HG03196 (cell line): Measurements from ENCODE around the gene BHLHE23.

Experiments used
- ATAC-seq: cut with Tn5 transposase; IDR thresholded peaks from one replicate; pipeline ENCODE4 v1.9.1; 2021; ENCODE audit not compliant: unreplicated experiment

The BHLHE23 gene

GRCh38 chr20:63009988-63010769, 3.4 kb upstream of the BHLHE23 start:
- peak; percentile 65 for ATAC-seq

GRCh38 chr20:63009045-63009961, 2.5 kb upstream of the BHLHE23 start:
- peak; percentile 45 for ATAC-seq

- ATAC-seq, result no peak
Observed at GRCh38 chr20:63008541-63009044, 1.8 kb upstream of the BHLHE23 start.

- no peak for ATAC-seq
Observed at GRCh38 chr20:63007646-63008488, 1.1 kb upstream of the BHLHE23 start.

- no peak for ATAC-seq
Observed at GRCh38 chr20:63007360-63007645, 539 bp upstream of the BHLHE23 start.

- ATAC-seq, result no peak
Observed at GRCh38 chr20:63005862-63006539, 763 bp downstream of the BHLHE23 start.

- ATAC-seq, result no peak
Observed at GRCh38 chr20:63005365-63005861, 1.4 kb downstream of the BHLHE23 start.

- no peak for ATAC-seq
Observed at GRCh38 chr20:63004607-63005364, 2.0 kb downstream of the BHLHE23 start.

- no peak for ATAC-seq
Observed at GRCh38 chr20:63003546-63003945, 3.2 kb downstream of the BHLHE23 start.

- ATAC-seq, result no peak
Observed at GRCh38 chr20:63002511-63002910, 4.3 kb downstream of the BHLHE23 start.

GRCh38 chr20:63000958-63001357, 5.8 kb downstream of the BHLHE23 start:
- no peak for ATAC-seq

GRCh38 chr20:63000036-63000435, 6.7 kb downstream of the BHLHE23 start:
- no peak for ATAC-seq

- no peak for ATAC-seq
Observed at GRCh38 chr20:62999580-62999979, 7.2 kb downstream of the BHLHE23 start.

- ATAC-seq, result no peak
Observed at GRCh38 chr20:62998449-62998848, 8.3 kb downstream of the BHLHE23 start.

GRCh38 chr20:62997417-62998035, 9.2 kb downstream of the BHLHE23 start:
- ATAC-seq, result no peak

- no peak for ATAC-seq
Observed at GRCh38 chr20:62996596-62996982, 10.2 kb downstream of the BHLHE23 start.

- ATAC-seq, result no peak
Observed at GRCh38 chr20:62995898-62996595, 10.7 kb downstream of the BHLHE23 start.

GRCh38 chr20:62995481-62995880, 11.3 kb downstream of the BHLHE23 start:
- ATAC-seq, result no peak

GRCh38 chr20:62994869-62995281, 11.9 kb downstream of the BHLHE23 start:
- ATAC-seq, result no peak
